Neural crest cell (in vitro differentiated cells): ENCODE data around the gene PVALB. TPM values are rescaled to one million over a fixed set of nuclear protein-coding genes. Genes with fewer than 3 reads are reported as not detected.

ENCODE experiments used
- DNase-seq: peaks from one replicate; pipeline ENCODE4 v3.0.0; 2021; ENCODE audit warnings: low read depth, mixed read lengths, low spot score
- H3K27ac Mint-ChIP-seq: one replicate; pipeline ENCODE4 v1.8.0; 2021; ENCODE audit warnings: mild to moderate bottlenecking, mixed read lengths; ENCODE audit not compliant: unreplicated experiment
- H3K27me3 Mint-ChIP-seq: 2 replicates; pipeline ENCODE4 v1.8.0; 2021; ENCODE audit warnings: low read depth, mild to moderate bottlenecking, mixed read lengths
- H3K36me3 Mint-ChIP-seq: 2 replicates; pipeline ENCODE4 v1.8.0; 2021; ENCODE audit warnings: low read depth, mild to moderate bottlenecking, mixed read lengths
- H3K4me1 Mint-ChIP-seq: 2 replicates; pipeline ENCODE4 v1.8.0; 2021; ENCODE audit warnings: mixed read lengths
- H3K4me3 Mint-ChIP-seq: one replicate; pipeline ENCODE4 v1.8.0; 2021; ENCODE audit warnings: mild to moderate bottlenecking, mixed read lengths
- H3K9me3 Mint-ChIP-seq: 2 replicates; pipeline ENCODE4 v1.8.0; 2021; ENCODE audit warnings: mixed read lengths
- total RNA-seq: library from RNA; stranded (reverse); gene quantifications from 2 replicates; pipeline ENCODE4 v1.2.1, GENCODE V29; 2021
- TF ChIP-seq, protein P1 (sequence below): fragments of 200-600 bp; sonication (generic); conservative IDR thresholded peaks from 2 replicates; pipeline ENCODE4 v1.5.0; 2021; ENCODE audit warnings: antibody characterized with exemption, mild to moderate bottlenecking

The PVALB gene
- total RNA-seq, 1 donor from 2014 or later: 0.68 TPM

- Mint-ChIP-seq H3K4me1 (peaks cover 18% of the 10 kb centered on the region), H3K27ac (no peak overlapping the region), H3K27me3 (peaks cover 20% of the 10 kb centered on the region), H3K36me3 (no peaks in the 10 kb centered on the region), H3K9me3 (no peaks in the 10 kb centered on the region), H3K4me3 (no peak overlapping the region)
- TF ChIP-seq, protein P1, sequence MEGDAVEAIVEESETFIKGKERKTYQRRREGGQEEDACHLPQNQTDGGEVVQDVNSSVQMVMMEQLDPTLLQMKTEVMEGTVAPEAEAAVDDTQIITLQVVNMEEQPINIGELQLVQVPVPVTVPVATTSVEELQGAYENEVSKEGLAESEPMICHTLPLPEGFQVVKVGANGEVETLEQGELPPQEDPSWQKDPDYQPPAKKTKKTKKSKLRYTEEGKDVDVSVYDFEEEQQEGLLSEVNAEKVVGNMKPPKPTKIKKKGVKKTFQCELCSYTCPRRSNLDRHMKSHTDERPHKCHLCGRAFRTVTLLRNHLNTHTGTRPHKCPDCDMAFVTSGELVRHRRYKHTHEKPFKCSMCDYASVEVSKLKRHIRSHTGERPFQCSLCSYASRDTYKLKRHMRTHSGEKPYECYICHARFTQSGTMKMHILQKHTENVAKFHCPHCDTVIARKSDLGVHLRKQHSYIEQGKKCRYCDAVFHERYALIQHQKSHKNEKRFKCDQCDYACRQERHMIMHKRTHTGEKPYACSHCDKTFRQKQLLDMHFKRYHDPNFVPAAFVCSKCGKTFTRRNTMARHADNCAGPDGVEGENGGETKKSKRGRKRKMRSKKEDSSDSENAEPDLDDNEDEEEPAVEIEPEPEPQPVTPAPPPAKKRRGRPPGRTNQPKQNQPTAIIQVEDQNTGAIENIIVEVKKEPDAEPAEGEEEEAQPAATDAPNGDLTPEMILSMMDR: no peak
- DNase-seq: no peak
Observed at GRCh38 chr22:36852056-36852973, 35.5 kb upstream of the PVALB start.

- Mint-ChIP-seq H3K36me3 (no peaks in the 10 kb centered on the region), H3K4me1 (peaks cover 11% of the 10 kb centered on the region), H3K27me3 (peaks cover 10% of the 10 kb centered on the region), H3K27ac (no peak overlapping the region), H3K4me3 (no peak overlapping the region), H3K9me3 (no peaks in the 10 kb centered on the region)
- TF ChIP-seq, protein P1: no peak
- DNase-seq: no peak
Observed at GRCh38 chr22:36850682-36851081, 33.8 kb upstream of the PVALB start.

DNA sequence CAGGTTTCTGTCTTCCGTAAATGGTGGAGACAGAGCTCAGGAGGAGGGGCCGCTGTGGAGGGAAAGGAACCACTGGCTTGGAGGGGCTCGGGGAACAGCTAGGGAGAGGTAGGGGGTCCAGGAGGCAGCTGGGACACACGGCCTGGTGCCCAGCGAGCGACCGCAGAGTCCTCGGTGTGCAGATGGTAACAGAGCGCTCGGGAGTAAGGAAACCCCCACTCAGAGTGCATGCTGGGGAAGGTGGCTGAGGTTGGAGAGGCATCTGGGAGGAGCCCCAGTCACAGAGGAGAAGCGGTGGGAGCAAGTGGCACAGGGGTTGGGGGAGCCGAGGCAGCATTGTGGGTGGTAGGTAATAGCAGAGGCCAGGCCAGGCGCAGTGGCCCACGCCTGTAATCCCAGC lies 33.2 kb upstream of the PVALB start:
- TF ChIP-seq, protein P1: no peak
- peaks cover 11% of the 10 kb centered on the region for H3K27me3 Mint-ChIP-seq
- no peaks in the 10 kb centered on the region for H3K36me3 Mint-ChIP-seq
- H3K4me1 Mint-ChIP-seq: peaks cover 11% of the 10 kb centered on the region
- no peaks in the 10 kb centered on the region for H3K9me3 Mint-ChIP-seq
- H3K4me3 Mint-ChIP-seq: no peak overlapping the region
- peak overlapping the region; percentile 36 for H3K27ac Mint-ChIP-seq
- no peak for DNase-seq

GRCh38 chr22:36846949-36847348 lies 30.1 kb upstream of the PVALB start:
- no peaks in the 10 kb centered on the region for H3K36me3 Mint-ChIP-seq

GRCh38 chr22:36846271-36846670 lies 29.4 kb upstream of the PVALB start:
- Mint-ChIP-seq H3K36me3 (no peaks in the 10 kb centered on the region), H3K9me3 (peaks cover 2% of the 10 kb centered on the region), H3K4me3 (no peak overlapping the region), H3K4me1 (peaks cover 3% of the 10 kb centered on the region), H3K27me3 (peaks cover 39% of the 10 kb centered on the region), H3K27ac (peak overlapping the region; percentile 64)
- DNase-seq: no peak
- TF ChIP-seq, protein P1: no peak

More at GRCh38 chr22:36846949-36847348, 30.1 kb upstream of the PVALB start:
- H3K9me3 Mint-ChIP-seq: peaks cover 2% of the 10 kb centered on the region
- no peak overlapping the region for H3K4me3 Mint-ChIP-seq
- DNase-seq: no peak
- H3K27me3 Mint-ChIP-seq: peaks cover 34% of the 10 kb centered on the region
- no peak overlapping the region for H3K27ac Mint-ChIP-seq
- TF ChIP-seq, protein P1: no peak
- H3K4me1 Mint-ChIP-seq: peaks cover 4% of the 10 kb centered on the region
